HEK293T (cell line): ENCODE measurements around the gene PYY.
"Not testable (repeated sequence)": the region's sequence is repeated elsewhere in the genome, so short reads cannot be mapped to it uniquely, and the experiment has no call there.

Experiments used
- CTCF ChIA-PET: fragments of 350-600 bp; formaldehyde crosslinking; extraction: SDS; loops from one replicate; lab custom pipeline; 2021; ENCODE audit warnings: antibody characterized with exemption, inconsistent platforms; lab: Yijun Ruan, JAX
- POLR2A ChIA-PET: fragments of 350-600 bp; formaldehyde crosslinking; extraction: SDS; loops from one replicate; lab custom pipeline; 2020; ENCODE audit warnings: antibody characterized with exemption, inconsistent platforms; lab: Yijun Ruan, JAX
- DNase-seq: peaks from one replicate; pipeline ENCODE4 v3.0.0; 2012; ENCODE audit warnings: mixed read lengths; ENCODE audit errors: extremely low spot score
- ARNT ChIP-seq: fragments of 450-650 bp; IDR thresholded peaks from 2 replicates; pipeline ENCODE4 v1.6.1; 2017; ENCODE audit warnings: mild to moderate bottlenecking
- BHLHE40 ChIP-seq: fragments of 450-650 bp; IDR thresholded peaks from 2 replicates; pipeline ENCODE4 v1.6.1; 2016; ENCODE audit warnings: mild to moderate bottlenecking, moderate library complexity, borderline replicate concordance
- CTBP1 ChIP-seq: fragments of 450-650 bp; IDR thresholded peaks from 2 replicates; pipeline ENCODE4 v1.6.1; 2016; ENCODE audit warnings: borderline replicate concordance
- ELF4 ChIP-seq: fragments of 450-650 bp; IDR thresholded peaks from 2 replicates; pipeline ENCODE4 v1.6.1; 2017; ENCODE audit warnings: antibody characterized with exemption
- FOXA1 ChIP-seq: fragments of 450-650 bp; IDR thresholded peaks from 2 replicates; pipeline ENCODE4 v1.6.1; 2016; ENCODE audit warnings: mild to moderate bottlenecking
- FOXK2 ChIP-seq: fragments of 450-650 bp; IDR thresholded peaks from 2 replicates; pipeline ENCODE4 v1.6.1; 2016; ENCODE audit warnings: mild to moderate bottlenecking
- FOXM1 ChIP-seq: fragments of 450-650 bp; IDR thresholded peaks from 2 replicates; pipeline ENCODE4 v1.6.1; 2017; ENCODE audit warnings: mild to moderate bottlenecking, borderline replicate concordance
- HDGF ChIP-seq: fragments of 450-650 bp; IDR thresholded peaks from 2 replicates; pipeline ENCODE4 v1.6.1; 2017; ENCODE audit warnings: antibody characterized with exemption, borderline replicate concordance
- L3MBTL2 ChIP-seq: fragments of 450-650 bp; conservative IDR thresholded peaks from 2 replicates; pipeline ENCODE4 v1.6.1; 2016; ENCODE audit warnings: mild to moderate bottlenecking
- LEF1 ChIP-seq: fragments of 450-650 bp; IDR thresholded peaks from 2 replicates; pipeline ENCODE4 v1.6.1; 2017; ENCODE audit warnings: mild to moderate bottlenecking, borderline replicate concordance
- NFRKB ChIP-seq: fragments of 450-650 bp; IDR thresholded peaks from 2 replicates; pipeline ENCODE4 v1.6.1; 2016; ENCODE audit warnings: mild to moderate bottlenecking, moderate library complexity
- SP1 ChIP-seq: fragments of 450-650 bp; IDR thresholded peaks from 2 replicates; pipeline ENCODE4 v1.6.1; 2017
- SUZ12 ChIP-seq: fragments of 450-650 bp; IDR thresholded peaks from 2 replicates; pipeline ENCODE4 v1.6.1; 2016; ENCODE audit warnings: mild to moderate bottlenecking
- TARDBP ChIP-seq: fragments of 450-650 bp; IDR thresholded peaks from 2 replicates; pipeline ENCODE4 v1.6.1; 2016
- ZNF384 ChIP-seq: fragments of 450-650 bp; IDR thresholded peaks from 2 replicates; pipeline ENCODE4 v1.6.1; 2016
- TF ChIP-seq, protein P1 (sequence below): fragments of 450-650 bp; IDR thresholded peaks from 2 replicates; pipeline ENCODE4 v1.6.1; 2016

Gene PYY

DNA sequence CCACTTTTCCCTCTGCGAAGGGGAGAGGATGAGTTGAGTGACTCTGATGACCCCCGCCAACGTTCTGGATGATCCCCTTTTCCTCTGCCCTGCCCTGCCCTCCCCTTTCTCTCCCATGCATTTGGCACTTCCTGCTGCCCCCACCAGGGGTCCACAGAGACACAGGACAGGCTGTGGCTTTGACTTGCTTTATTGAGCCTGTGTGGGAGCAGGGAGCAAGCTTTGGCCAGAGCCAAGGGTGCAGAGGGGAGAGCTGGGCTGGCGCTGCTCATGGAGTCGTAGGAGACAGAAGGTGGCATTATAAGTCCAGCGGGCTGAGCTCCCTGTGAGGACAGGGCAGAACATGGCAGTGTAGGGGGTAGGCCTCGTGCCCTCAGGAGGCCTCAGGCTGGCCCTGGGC, 13.1 kb downstream of the PYY start:
- no peak for TF ChIP-seq FOXM1
- no peak for TF ChIP-seq ELF4
- TF ChIP-seq, protein P1, sequence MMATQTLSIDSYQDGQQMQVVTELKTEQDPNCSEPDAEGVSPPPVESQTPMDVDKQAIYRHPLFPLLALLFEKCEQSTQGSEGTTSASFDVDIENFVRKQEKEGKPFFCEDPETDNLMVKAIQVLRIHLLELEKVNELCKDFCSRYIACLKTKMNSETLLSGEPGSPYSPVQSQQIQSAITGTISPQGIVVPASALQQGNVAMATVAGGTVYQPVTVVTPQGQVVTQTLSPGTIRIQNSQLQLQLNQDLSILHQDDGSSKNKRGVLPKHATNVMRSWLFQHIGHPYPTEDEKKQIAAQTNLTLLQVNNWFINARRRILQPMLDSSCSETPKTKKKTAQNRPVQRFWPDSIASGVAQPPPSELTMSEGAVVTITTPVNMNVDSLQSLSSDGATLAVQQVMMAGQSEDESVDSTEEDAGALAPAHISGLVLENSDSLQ, result no peak
- no peak for TF ChIP-seq SP1
- TF ChIP-seq NFRKB, result no peak
- no peak for TF ChIP-seq TARDBP
- no peak for TF ChIP-seq L3MBTL2
- no peak for TF ChIP-seq SUZ12
- CTCF ChIA-PET, result interaction anchor here (0.6 to 2.3 kb wide), 9 partner anchors 12 to 228 kb away, joined by 3 to 7 read pairs (median 3); partner anchors contain the start of gene MPP2
- POLR2A ChIA-PET, result interaction anchor here (0.8 to 0.9 kb wide), 2 partner anchors 17 to 43 kb away, joined by 3 read pairs; no protein-coding TSS in a partner anchor
- DNase-seq, result peak; percentile 61

DNA sequence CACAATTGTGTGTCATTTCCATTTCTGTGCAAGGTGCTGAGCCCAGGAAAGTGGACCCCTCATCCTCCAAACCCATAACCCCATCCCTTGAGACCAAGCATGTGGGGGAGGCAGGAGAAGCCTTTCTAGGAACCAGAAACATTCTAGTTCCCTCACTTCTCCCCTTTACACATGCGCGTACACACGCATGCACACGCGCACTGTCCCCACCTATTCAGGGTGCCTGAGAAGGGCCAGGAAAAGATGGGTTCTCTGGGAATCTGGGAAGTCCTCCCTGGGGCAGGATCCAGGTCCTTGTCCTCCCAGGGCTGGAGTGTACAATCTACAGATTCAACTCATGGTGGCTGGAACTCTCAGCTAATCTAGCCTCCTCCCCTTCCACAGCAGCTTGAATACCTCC, 13.9 kb downstream of the PYY start:
- DNase-seq, result no peak
- TF ChIP-seq, protein P1, result no peak
- no peak for TF ChIP-seq NFRKB
- TF ChIP-seq FOXM1, result no peak
- no peak for TF ChIP-seq BHLHE40
- no peak for TF ChIP-seq ELF4
- no peak for TF ChIP-seq L3MBTL2
- no peak for TF ChIP-seq ARNT
- CTCF ChIA-PET, result interaction anchor here (1.0 to 2.3 kb wide), 4 partner anchors 26 to 229 kb away, joined by 4 to 7 read pairs (median 6); no protein-coding TSS in a partner anchor
- POLR2A ChIA-PET, result interaction anchor here (1.1 to 2.9 kb wide), 4 partner anchors 11 to 228 kb away, joined by 3 to 9 read pairs (median 6); no protein-coding TSS in a partner anchor

DNA sequence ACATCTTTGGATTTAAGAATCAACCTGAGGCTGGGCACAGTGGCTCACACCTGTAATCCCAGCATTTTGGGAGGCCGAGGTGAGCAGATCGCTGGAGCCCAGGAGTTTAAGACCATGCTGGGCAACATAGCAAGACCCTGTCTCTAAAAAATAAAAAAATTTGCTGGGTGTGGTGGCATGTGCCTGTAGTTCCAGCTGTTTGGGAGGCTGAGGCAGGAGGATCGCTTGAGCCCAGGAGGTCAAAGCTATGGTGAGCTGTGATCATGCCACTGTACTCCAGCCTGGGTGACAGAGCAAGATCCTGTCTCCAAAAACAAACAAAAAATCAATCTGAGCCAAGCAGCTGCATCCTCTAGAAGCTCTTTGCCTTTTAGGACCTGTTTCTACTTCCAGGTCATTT, 14.3 kb downstream of the PYY start:
- DNase-seq, result not testable (repeated sequence)
- ChIA-PET CTCF (interaction anchor here (1.0 to 2.3 kb wide), 4 partner anchors 25 to 229 kb away, joined by 4 to 7 read pairs (median 6); no protein-coding TSS in a partner anchor), POLR2A (interaction anchor here (0.9 to 2.9 kb wide), 6 partner anchors 11 to 228 kb away, joined by 3 to 9 read pairs (median 4); no protein-coding TSS in a partner anchor)

DNA sequence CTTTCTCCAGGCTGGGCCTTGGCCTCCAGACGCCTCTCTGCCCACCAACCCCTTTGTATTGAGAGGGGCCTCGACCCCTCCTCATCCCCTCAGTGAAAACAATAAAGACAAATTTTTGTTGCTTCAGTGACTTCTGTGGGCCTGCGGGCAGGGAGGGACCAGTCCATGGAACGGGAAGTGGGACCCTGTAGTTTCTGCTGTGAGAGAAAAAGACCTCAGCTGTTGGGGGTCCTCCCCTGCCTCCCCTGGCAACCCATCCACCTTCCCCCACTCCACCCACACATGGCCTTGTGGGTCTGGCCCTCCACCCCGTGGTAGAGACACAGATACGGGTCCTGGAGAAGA, 14.9 kb downstream of the PYY start:
- no peak for DNase-seq
- ChIA-PET POLR2A (interaction anchor here (0.9 to 2.9 kb wide), 9 partner anchors 12 to 248 kb away, joined by 3 to 9 read pairs (median 6); partner anchors contain the start of gene TMUB2), CTCF (interaction anchor here (0.9 to 1.3 kb wide), 3 partner anchors 29 to 70 kb away, joined by 3 to 6 read pairs (median 3); no protein-coding TSS in a partner anchor)
- no peak for TF ChIP-seq ARNT
- no peak for TF ChIP-seq CTBP1
- no peak for TF ChIP-seq TARDBP
- TF ChIP-seq FOXM1, result no peak
- no peak for TF ChIP-seq ELF4
- no peak for TF ChIP-seq LEF1
- no peak for TF ChIP-seq FOXA1
- TF ChIP-seq HDGF, result no peak
- no peak for TF ChIP-seq SP1
- TF ChIP-seq NFRKB, result no peak
- TF ChIP-seq SUZ12, result no peak
- TF ChIP-seq BHLHE40, result no peak
- TF ChIP-seq, protein P1, result no peak
- no peak for TF ChIP-seq FOXK2
- TF ChIP-seq ZNF384, result no peak
- no peak for TF ChIP-seq L3MBTL2

DNA sequence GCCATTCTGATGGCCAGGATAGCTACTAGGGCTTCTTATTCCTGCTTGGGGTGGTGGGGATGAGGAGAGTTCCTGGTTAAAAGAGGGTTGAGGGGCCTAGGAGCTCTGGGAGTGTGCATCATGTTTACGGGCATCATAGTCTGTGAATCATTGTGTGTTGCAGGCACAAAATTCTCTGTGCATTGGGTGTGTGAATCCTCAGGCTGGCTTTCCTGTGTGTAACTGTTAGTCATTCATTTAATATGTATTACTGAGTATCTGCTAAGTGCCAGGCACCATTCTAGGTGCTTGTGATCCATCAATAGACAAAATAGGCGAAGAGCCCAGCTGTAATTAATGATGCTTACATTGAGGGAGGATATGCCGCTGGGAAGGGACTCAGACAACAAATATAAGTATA, 17.3 kb downstream of the PYY start:
- TF ChIP-seq SUZ12, result no peak
- no peak for TF ChIP-seq BHLHE40
- TF ChIP-seq TARDBP, result no peak
- TF ChIP-seq, protein P1, result no peak
- no peak for TF ChIP-seq ZNF384
- TF ChIP-seq L3MBTL2, result no peak
- TF ChIP-seq FOXK2, result no peak
- TF ChIP-seq ARNT, result no peak
- DNase-seq, result no peak
- ChIA-PET CTCF (no interaction called here), POLR2A (interaction anchor here (1.3 kb wide), 1 partner anchor 47 kb away, joined by 3 read pairs; no protein-coding TSS in a partner anchor)

DNA sequence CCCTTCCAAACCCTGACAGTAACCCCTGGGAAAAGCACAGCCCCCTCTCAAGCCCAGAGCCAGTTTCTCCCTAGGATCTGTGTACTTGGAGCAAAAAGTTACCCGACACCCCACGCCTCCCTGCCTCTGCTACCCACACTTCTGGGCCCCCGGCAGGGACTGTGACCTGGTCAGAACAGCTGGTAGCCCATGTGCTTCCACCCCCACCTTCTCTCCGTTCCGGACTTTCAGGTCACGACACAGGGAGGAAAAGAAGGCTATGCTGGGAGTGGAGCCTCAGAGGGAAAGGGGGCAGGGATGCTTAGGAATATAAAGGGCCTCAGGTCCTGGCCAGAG, 17.8 kb downstream of the PYY start:
- no peak for DNase-seq
- ChIA-PET CTCF (no interaction called here), POLR2A (no interaction called here)
- TF ChIP-seq FOXK2 (no peak), L3MBTL2 (no peak), FOXA1 (no peak), ELF4 (no peak), BHLHE40 (no peak), NFRKB (no peak), HDGF (no peak), TARDBP (no peak), ARNT (no peak), SP1 (no peak), LEF1 (no peak), SUZ12 (no peak), CTBP1 (no peak), ZNF384 (no peak)
